ENCODE results near the gene ITPK1.

The ITPK1 gene

DNA sequence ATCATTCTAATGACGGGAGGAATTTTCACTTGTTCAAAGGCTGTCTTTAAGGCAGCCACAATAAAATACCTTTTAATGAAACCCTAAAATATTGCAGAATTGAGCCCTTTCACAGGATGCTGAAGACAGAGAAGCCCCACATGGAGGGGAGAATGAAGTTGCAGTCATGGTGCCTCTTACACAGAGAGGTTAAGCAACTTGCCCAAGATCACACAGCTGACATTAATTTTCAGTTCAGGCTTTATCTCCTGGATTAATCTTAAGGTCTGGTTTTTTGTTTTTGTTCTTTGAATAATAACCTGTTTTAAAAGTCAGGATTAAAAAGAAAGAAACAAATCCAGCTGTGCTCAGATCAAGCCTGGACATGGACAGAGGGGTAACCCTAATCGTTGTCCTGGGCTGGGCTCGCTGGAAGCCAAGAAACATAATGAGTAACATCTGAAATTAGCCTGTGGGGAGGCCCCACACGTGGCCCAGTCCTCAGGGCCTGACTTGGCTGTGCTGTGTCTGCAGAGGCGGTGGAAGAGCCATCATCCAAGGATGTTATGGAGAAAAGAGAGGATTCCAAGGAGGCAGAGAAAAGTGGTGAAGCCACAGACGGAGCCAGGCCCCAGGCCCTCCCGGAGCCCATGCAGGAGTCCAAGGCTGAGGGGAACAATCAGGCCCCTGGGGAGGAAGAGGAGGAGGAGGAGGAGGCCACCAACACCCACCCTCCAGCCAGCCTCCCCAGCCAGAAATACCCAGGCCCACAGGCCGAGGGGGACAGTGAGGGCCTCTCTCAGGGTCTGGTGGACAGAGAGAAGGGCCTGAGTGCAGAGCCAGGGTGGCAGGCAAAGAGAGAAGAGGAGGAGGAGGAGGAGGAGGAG, 184.8 kb downstream of the ITPK1 start:
- no peak for DNase-seq

DNA sequence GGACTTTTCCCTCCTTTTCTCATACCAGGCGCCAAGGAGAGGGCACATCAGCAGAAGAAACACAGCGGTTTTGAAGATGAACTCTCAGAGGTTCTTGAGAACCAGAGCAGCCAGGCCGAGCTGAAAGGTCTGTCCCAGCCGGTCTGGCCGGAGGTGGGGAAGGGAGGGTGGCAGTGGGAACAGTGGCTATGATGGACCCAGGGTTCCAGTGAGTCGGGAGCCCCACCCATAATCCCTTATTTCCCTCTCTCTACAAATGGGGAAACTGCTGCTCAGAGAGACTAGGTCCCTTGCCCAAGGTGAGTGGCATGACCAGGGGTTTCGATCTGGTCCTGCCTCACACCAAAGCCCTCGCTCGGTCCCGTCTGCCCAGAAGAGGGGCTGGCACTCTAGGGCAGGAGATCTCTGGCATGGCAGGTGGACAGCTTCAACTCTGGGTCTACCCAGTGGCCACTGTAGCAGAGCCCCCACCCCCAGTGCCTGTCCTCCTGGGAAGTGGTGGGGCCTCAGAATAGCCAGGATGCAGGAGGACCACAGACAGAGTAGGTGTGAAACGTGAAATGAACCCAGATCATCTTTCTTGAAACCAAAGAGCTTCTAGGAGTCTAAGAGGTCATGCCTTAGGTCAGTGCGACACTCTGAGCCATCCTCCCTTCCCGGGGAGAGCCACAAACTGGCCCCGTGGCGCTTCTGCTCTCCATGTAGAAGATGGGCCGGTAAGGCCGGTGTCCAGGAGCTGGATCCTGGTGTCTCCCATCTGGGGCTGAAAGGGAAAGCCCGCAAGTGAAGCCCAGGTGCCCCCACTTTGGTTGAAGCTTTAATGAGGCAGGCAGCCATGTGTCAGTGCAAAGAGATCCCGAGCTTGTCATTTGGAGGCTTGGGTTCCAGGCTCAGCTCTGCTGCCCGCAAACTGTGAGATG, 185.8 kb downstream of the ITPK1 start:
- DNase-seq, result no peak

DNA sequence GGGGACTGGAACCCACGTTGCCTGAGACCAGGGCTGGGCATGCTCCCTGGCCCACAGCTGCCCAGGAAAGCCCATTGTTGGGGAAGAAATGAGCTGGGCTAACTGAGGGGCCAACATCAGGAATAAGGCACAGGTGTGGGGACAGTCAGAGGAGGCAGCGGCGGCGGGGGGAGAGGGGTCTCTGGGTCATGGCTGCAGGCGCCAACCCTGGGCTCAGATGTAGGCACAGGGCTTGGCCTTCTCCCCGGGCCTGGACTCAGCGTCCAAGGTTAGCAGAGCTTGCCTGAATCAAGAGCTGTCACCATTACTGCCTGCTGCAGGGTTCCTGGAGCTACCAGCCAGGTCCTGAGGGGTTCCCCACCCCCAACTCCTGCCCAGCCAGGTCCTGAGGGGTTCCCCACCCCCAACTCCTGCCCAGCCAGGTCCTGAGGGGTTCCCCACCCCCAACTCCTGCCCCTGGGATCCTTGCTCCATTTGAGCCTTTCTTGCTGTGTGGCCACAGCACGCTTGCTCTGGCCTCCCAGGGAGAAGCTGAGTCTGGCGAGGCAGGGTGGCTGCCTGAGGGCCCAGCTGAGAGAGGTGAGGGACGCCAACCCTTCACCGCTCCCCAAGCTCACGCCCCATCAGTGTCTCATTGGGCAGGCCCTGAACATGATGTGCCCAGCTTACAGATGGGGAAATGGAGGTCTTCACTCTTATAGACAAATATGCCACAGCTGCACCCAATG, 186.6 kb downstream of the ITPK1 start:
- DNase-seq, result no peak

- DNase-seq, result no peak
These were observed 187.5 kb downstream of the ITPK1 start for GRCh38 chr14:92928258-92928629.

DNA sequence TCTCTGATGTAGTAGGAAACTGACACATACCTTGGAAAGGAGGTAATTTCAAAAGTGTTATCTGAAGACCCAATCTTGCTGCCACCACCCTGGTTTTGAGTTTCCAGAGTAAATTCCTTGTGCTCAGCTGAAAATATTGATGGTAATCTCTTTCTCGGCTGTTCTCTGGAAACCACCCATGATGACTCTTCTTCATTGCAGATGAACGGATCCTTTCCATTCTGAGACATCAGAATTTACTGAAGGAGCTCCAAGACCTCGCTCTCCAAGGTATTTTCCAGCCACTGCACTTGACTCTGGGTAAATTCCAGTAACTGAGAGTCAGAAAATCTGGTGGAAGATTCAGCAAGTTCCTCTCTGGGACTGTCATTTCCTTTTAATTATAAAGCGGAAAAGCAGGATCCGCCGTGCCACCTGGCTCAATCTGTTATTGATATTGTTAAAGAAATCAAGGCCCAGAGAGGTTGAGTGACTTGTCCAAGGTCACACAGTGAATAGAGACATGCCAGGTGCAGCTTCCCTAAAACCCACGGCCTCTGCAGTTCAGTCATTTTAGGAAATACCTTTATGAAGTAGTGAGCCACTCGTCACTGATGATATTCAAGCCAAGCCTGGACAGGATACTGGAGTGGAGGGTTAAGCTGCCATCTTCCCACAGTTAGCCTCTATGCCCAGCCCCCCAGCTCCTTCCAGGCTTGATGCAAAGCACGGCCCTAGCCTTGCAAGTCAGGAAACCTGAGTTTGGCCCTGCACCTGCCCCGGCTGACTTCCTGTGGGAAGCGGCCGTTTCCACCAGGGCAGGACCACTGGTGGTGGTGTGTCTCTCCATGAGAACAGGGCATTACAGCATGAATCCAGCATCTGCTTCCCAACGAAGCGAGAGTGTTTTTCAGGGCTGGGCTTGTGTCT, 188.1 kb downstream of the ITPK1 start:
- no peak for DNase-seq

DNA sequence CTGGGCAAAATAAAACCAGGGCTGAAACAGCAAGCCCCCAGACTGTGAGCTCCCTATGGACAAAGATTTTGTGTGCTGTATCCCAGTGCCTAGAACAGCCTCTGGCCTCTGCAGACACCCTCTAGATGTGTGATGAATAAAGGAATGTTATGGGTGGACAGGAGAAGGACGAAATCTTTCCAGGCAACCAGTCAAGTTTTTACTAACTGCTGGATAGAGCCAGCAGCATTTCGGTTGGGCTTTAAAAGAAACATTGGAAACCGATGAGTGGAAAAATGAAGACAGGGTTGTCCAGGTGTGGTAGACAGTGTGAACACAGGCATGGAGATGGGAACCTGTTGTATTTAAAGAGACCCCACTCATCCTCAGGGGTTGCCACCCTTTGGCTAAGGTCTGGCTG, 188.8 kb downstream of the ITPK1 start:
- no peak for DNase-seq

DNA sequence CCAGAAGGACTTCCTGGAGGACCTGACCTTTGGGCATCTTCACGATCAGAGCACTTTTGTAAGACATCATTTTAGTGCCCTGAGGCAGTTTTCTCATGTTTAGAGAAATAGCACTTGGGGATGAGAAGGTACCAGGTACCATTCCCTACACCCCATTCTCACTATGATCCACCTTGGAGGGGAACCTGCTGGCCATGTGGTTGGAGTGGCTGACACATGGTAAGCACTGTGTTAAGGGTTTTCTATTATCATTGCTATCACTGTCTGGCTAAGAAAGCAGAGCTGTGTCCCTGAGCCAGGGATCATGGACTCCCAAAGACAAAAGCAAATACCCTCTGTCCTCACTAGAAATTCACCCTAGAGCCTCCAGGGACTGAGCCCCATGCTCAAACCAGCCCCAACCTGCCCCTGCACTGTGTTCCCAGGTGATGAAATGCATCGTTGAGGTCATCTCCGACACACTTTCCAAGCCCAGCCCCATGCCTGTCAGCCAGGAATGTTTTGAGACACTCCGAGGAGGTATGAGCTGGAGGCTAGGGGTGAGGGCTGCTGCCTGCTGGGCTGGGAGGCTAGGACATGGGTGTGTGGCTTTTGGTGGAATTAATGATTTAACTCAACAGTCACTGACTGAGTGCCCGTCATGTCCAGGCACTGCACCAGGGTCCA, 189.4 kb downstream of the ITPK1 start:
- no peak for DNase-seq

- DNase-seq, result no peak
These were observed 190.3 kb downstream of the ITPK1 start for GRCh38 chr14:92925446-92925845.

DNA sequence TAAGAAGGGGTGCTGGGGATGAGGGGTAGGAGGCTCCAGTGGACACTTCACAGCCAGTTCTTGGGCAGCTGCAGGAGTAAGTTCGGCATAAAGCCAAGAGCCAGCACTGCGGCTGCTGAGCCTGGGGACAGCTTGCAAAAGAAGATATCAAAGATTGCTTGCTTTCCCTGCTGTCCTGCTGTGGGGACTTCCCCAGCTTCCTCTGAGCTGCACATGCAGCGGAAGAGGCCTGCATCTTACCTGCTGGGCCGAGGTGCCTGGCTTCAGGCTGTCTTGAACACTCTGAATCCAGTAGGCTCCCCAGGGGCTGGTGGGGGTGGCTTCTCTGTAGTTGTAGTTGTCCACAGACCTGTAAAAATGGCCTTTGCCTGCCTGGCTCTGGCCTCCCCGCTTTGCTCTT, 191.5 kb downstream of the ITPK1 start:
- DNase-seq, result no peak

- no peak for DNase-seq
These were observed 192.0 kb downstream of the ITPK1 start for GRCh38 chr14:92923744-92924103.

DNA sequence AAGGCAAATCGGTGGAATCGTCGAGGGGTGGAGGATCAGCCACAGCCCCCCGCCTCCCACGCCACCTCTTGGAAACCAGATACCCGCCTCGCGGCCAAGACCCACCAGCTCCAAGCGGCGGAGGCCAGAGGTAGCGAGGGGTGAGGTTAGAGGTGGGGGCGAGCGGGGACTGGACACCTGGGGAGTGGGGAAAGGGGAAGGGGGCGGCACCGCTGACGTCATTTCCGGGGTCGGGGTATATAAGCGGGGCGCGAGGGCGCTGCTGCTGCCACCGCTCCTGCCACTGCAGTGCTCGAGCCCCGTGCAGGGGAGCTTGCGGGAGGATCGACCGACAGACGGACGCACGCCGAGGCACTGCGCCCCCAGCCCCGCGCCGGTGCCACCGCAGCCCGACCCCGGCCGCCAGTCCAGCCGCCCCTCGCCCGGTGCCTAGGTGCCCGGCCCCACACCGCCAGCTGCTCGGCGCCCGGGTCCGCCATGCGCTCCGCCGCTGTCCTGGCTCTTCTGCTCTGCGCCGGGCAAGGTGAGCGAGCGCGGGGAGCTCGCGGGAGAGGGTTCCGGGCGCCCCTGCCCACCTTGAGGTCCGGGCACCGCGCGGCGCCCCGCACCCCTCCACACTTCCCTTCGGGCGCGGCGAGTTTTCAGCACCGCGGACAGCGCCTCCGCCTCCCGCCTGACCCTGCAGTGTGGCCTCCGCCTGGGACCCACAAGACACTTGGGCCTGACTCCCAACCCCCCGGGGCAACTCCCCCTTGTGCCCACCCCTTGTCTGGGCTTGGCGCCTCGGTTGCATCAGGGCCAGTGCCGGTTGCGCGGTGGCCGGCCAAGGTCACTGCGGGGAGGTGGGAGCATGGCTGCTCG, 192.6 kb downstream of the ITPK1 start, which contains the start of gene CHGA:
Gene CHGA, plus strand, starts transcription at position 268 of the 861 bp plus-strand sequence. Its CDS starts 210 bp downstream, at position 478.
- DNase-seq, result peak; percentile 54

DNA sequence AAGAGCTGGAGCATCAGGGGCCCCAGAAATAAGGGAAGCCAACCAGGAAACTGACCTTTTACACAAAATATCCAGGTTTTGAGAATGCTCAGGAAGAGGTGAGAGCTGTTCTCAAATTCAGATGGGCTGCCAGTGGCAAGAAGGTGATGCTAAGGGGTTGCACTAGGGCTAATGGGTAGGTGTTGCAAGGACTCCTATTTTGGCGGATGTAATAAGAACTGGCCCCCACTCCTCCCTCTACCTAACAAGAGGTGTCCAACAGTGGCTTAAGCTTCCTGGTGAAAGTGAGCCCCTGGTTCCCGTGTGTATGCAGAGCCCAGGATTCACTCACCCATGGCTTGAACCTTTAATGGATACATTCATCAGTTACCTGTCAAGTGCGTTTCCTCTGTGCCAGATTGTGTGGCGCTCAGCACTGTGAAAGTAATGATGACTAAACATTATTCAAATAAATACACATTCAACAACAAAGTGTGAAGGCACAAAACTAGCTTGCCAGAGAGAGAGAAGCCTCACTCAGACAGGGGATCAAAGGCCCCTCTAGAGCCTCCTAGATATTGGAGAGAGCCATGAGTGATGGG, 193.5 kb downstream of the ITPK1 start:
- DNase-seq, result no peak

DNA sequence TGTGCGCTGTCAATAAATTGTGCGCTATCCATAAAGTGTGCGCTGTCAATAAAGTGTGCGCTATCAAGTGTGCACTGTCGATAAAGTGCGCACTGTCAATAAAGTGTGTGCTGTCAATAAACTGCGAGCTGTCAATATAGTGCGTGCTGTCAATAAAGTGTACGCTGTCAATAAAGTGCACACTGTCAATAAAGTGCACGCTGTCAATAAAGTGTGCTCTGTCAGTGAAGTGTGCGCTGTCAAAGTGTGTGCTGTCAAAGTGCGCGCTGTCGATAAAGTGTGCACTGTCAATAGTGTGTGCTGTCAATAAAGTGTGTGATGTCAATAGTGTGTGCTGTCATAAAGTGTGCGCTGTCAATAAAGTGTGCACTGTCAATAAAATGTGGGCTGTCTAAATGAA, 195.7 kb downstream of the ITPK1 start:
- no peak for DNase-seq

DNA sequence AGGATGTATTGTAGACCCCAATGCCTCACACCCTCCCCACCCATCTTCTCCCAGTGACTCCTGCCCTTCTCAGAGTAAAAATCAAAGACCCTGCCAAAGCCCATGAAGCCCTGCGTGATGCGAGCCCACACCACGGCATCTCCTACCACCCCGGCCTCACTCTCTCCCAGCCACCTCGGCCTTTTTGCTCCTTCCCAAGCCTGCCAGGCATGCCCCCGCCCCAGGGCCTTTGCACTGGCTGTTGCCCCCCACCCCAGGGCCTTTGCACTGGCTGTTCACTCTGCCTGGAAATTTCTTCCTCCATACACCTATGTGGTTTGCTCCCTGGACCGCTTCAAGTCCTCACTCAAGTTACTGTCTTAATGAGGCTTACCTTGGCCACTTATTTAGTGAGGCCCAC, 197.8 kb downstream of the ITPK1 start:
- no peak for DNase-seq

DNA sequence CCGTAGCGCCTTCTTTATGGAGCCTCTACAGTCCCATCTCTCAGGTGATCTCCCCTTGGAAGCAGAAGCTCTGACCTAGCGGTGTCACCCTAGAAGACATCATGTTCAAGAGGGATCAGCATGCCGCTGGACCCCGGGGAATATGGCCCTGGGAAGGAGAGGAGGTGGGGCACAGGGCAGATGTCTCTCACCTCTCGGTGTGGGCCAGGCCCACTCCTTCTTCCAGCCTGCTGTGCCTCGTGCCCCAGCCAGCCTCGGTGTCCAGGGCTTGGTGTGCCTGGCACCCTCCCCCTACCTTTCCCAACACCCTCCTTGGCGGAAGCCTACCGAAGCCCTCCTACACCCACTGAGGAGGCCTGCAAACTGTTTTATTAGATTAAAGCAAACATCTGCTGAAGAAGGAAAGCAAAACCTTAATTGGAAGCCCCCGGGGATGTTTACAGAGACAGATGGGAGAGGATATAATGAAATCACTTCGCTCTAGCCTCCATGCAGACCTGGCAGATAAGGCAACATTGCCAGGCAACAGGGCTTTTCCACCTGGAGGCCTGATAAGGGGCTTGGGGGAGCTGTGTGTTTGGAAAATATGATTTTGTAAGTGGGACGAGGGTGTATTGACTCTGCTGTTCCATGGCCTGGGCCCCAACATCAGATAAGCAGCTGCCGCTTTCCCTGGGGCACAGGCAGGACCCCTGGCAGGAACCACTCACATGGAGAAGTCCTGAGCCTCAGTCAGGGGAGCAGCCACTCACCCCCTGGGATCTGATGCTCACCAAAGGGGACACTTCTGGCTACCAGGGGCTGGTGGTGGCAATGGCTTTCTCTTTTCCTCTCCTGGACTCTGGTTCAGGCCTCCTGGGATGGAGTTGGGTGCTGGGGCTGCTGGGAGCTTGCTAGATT, 198.4 kb downstream of the ITPK1 start:
- DNase-seq, result peak; percentile 96

GRCh38 chr14:92916201-92916600, 199.5 kb downstream of the ITPK1 start:
- no peak for DNase-seq

DNA sequence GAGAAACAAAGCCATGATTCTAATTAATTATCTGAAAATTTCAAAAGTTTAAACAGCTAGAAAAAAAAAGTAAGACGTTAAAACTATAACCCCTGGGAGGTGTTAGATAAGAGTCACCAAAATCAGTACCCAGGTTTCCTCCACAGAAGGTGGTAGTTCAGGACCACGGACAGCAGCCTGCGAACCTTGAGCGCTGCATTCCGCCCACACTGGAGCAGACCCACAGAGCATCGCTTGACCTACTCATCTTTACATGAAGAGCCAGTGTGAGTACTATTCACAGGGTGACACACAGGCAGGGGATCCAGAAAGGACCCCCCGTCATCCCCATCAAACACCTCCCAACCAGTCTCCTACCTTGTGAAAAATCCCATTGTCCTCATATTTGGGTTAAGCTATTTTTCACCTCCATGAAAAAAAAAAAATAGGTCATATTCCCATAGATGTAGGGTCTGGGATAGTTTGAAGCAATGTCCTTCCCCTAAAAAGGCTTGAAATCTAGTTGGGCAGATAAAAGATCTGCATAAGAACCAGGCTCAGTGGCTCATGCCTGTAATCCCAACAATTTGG, 201.6 kb downstream of the ITPK1 start:
- DNase-seq, result no peak

GRCh38 chr14:92907316-92907911, 208.3 kb downstream of the ITPK1 start:
- no peak for DNase-seq
